HEK293T (cell line): ENCODE measurements around the gene SGMS1.

Experiments
- CTCF ChIA-PET: fragments of 350-600 bp; formaldehyde crosslinking; extraction: SDS; loops from one replicate; lab custom pipeline; 2021; ENCODE audit warnings: antibody characterized with exemption, inconsistent platforms; lab: Yijun Ruan, JAX
- POLR2A ChIA-PET: fragments of 350-600 bp; formaldehyde crosslinking; extraction: SDS; loops from one replicate; lab custom pipeline; 2020; ENCODE audit warnings: antibody characterized with exemption, inconsistent platforms; lab: Yijun Ruan, JAX
- DNase-seq: peaks from one replicate; pipeline ENCODE4 v3.0.0; 2012; ENCODE audit warnings: mixed read lengths; ENCODE audit errors: extremely low spot score
- ARNT ChIP-seq: fragments of 450-650 bp; IDR thresholded peaks from 2 replicates; pipeline ENCODE4 v1.6.1; 2017; ENCODE audit warnings: mild to moderate bottlenecking
- BHLHE40 ChIP-seq: fragments of 450-650 bp; IDR thresholded peaks from 2 replicates; pipeline ENCODE4 v1.6.1; 2016; ENCODE audit warnings: mild to moderate bottlenecking, moderate library complexity, borderline replicate concordance
- CTBP1 ChIP-seq: fragments of 450-650 bp; IDR thresholded peaks from 2 replicates; pipeline ENCODE4 v1.6.1; 2016; ENCODE audit warnings: borderline replicate concordance
- ELF4 ChIP-seq: fragments of 450-650 bp; IDR thresholded peaks from 2 replicates; pipeline ENCODE4 v1.6.1; 2017; ENCODE audit warnings: antibody characterized with exemption
- FOXA1 ChIP-seq: fragments of 450-650 bp; IDR thresholded peaks from 2 replicates; pipeline ENCODE4 v1.6.1; 2016; ENCODE audit warnings: mild to moderate bottlenecking
- FOXK2 ChIP-seq: fragments of 450-650 bp; IDR thresholded peaks from 2 replicates; pipeline ENCODE4 v1.6.1; 2016; ENCODE audit warnings: mild to moderate bottlenecking
- FOXM1 ChIP-seq: fragments of 450-650 bp; IDR thresholded peaks from 2 replicates; pipeline ENCODE4 v1.6.1; 2017; ENCODE audit warnings: mild to moderate bottlenecking, borderline replicate concordance
- HDGF ChIP-seq: fragments of 450-650 bp; IDR thresholded peaks from 2 replicates; pipeline ENCODE4 v1.6.1; 2017; ENCODE audit warnings: antibody characterized with exemption, borderline replicate concordance
- L3MBTL2 ChIP-seq: fragments of 450-650 bp; conservative IDR thresholded peaks from 2 replicates; pipeline ENCODE4 v1.6.1; 2016; ENCODE audit warnings: mild to moderate bottlenecking
- LEF1 ChIP-seq: fragments of 450-650 bp; IDR thresholded peaks from 2 replicates; pipeline ENCODE4 v1.6.1; 2017; ENCODE audit warnings: mild to moderate bottlenecking, borderline replicate concordance
- NFRKB ChIP-seq: fragments of 450-650 bp; IDR thresholded peaks from 2 replicates; pipeline ENCODE4 v1.6.1; 2016; ENCODE audit warnings: mild to moderate bottlenecking, moderate library complexity
- SP1 ChIP-seq: fragments of 450-650 bp; IDR thresholded peaks from 2 replicates; pipeline ENCODE4 v1.6.1; 2017
- SUZ12 ChIP-seq: fragments of 450-650 bp; IDR thresholded peaks from 2 replicates; pipeline ENCODE4 v1.6.1; 2016; ENCODE audit warnings: mild to moderate bottlenecking
- TARDBP ChIP-seq: fragments of 450-650 bp; IDR thresholded peaks from 2 replicates; pipeline ENCODE4 v1.6.1; 2016
- ZNF384 ChIP-seq: fragments of 450-650 bp; IDR thresholded peaks from 2 replicates; pipeline ENCODE4 v1.6.1; 2016
- TF ChIP-seq, protein P1 (sequence below): fragments of 450-650 bp; IDR thresholded peaks from 2 replicates; pipeline ENCODE4 v1.6.1; 2016

Gene SGMS1

DNA sequence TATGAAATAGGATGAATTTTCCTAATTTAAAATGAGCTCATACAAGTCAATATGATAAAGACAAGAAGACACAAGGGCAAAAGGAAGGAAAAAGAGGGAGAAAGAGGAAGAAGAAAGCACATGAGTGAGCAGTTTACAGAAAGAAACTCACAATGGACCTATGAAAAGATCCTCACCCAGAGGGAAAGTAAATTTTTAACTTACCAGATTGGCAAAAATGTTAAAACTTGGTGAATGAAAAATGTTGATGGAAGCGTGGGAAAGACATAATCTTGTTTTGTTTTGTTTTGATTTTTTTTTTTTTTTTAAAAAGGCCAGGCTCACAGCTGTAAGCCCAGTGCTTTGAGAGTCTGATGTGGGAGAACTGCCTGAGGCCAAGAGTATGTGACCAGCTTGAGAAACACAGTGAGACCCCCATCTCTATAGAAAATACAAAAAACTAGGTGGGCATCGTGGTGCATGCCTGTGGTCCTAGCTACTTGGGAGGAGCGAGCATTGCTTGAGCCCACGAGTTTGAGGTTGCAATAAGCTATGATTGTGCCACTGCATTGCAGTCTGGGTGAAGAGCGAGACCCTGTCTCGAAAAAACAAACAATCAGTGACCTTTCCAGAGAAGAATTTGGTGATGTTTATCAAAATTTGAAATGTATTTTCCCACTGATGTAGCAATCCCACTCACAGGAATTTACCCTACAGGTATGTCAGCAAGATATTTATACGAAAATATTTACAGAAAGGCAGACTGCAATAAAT lies 219.6 kb downstream of the SGMS1 start:
- DNase-seq = no peak
- no peak for TF ChIP-seq SUZ12
- TF ChIP-seq ELF4 = no peak
- no peak for TF ChIP-seq ZNF384
- no peak for TF ChIP-seq FOXK2
- TF ChIP-seq, protein P1, sequence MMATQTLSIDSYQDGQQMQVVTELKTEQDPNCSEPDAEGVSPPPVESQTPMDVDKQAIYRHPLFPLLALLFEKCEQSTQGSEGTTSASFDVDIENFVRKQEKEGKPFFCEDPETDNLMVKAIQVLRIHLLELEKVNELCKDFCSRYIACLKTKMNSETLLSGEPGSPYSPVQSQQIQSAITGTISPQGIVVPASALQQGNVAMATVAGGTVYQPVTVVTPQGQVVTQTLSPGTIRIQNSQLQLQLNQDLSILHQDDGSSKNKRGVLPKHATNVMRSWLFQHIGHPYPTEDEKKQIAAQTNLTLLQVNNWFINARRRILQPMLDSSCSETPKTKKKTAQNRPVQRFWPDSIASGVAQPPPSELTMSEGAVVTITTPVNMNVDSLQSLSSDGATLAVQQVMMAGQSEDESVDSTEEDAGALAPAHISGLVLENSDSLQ = no peak
- no peak for TF ChIP-seq SP1
- no peak for TF ChIP-seq NFRKB
- no peak for TF ChIP-seq FOXM1
- TF ChIP-seq TARDBP = no peak
- TF ChIP-seq L3MBTL2 = no peak
- TF ChIP-seq LEF1 = no peak
- no peak for TF ChIP-seq FOXA1
- no peak for TF ChIP-seq BHLHE40
- TF ChIP-seq CTBP1 = no peak
- TF ChIP-seq HDGF = no peak
- no peak for TF ChIP-seq ARNT
- POLR2A ChIA-PET = interaction anchor here (1.0 kb wide), 1 partner anchor 9 kb away, joined by 4 read pairs; no protein-coding TSS in a partner anchor
- CTCF ChIA-PET = no interaction called here

DNA sequence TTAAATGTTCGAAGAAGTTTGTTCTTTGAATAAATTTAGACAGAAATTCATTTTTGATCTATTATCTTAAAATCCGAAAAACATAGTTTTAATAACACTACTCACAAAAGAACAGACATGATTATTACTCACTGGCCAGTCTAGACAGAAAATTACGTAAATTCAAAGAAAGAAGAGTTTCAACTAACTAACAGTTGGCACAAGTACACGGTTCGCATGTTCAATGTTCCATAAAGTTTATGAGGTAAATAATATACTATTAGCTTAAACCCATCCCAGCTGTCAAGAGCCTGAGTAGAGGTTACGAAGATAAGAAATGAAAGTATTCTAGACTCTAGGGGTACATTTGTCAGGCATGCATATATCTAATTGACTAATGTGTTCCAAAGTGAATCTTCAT lies 220.7 kb downstream of the SGMS1 start:
- POLR2A ChIA-PET = no interaction called here
- TF ChIP-seq FOXM1 (no peak), BHLHE40 (no peak), TARDBP (no peak), SUZ12 (no peak)
- DNase-seq = no peak
- CTCF ChIA-PET = interaction anchor here (0.6 kb wide), 1 partner anchor 15 kb away, joined by 3 read pairs; no protein-coding TSS in a partner anchor

DNA sequence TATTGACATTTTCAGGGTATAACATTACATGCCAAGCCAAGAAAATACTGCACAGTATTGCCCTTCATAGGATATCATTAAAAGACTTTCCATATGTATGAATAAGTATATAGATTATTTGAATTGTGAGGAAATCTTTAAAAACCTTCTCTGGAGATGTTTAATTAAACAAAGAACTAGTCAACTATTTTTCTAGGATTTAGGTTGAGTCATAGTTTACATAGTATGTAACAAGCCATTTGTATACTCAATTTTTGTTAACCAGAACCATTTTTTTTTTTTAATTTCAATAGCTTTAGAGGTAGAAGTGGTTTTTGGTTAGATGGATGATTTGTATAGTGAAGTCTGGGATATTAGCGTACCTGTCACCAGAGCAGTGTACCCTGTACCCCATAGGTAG lies 221.3 kb downstream of the SGMS1 start:
- TF ChIP-seq FOXM1 = no peak
- no peak for TF ChIP-seq SUZ12
- TF ChIP-seq, protein P1 = no peak
- no peak for TF ChIP-seq ZNF384
- no peak for TF ChIP-seq HDGF
- no peak for TF ChIP-seq NFRKB
- TF ChIP-seq CTBP1 = no peak
- TF ChIP-seq L3MBTL2 = no peak
- no peak for TF ChIP-seq LEF1
- no peak for TF ChIP-seq FOXA1
- TF ChIP-seq TARDBP = no peak
- TF ChIP-seq FOXK2 = no peak
- no peak for TF ChIP-seq ELF4
- TF ChIP-seq ARNT = no peak
- no peak for TF ChIP-seq SP1
- ChIA-PET POLR2A (no interaction called here), CTCF (no interaction called here)
- DNase-seq = no peak

DNA sequence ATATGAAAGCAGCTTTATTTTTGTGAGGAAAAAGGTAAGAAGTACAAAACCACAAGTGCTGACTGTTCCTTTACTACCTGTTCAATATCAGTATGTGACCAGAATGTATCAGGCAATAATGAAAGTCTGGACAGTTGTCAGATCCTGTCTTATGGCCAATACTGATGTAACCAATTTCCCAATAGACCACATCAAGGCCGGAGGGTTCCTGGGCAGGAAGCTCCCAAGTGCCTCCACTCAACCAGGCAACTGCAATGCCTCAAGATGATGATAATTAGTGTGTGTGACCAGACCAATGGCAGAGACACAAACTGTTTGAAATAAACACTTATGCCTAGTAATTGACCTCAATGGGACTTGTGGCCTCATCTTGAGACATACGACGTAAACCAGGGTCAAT lies 223.1 kb downstream of the SGMS1 start:
- TF ChIP-seq, protein P1 = no peak
- no peak for TF ChIP-seq SUZ12
- no peak for TF ChIP-seq FOXM1
- ChIA-PET POLR2A (no interaction called here), CTCF (interaction anchor here (0.6 kb wide), 1 partner anchor 33 kb away, joined by 3 read pairs; no protein-coding TSS in a partner anchor)
- DNase-seq = no peak

DNA sequence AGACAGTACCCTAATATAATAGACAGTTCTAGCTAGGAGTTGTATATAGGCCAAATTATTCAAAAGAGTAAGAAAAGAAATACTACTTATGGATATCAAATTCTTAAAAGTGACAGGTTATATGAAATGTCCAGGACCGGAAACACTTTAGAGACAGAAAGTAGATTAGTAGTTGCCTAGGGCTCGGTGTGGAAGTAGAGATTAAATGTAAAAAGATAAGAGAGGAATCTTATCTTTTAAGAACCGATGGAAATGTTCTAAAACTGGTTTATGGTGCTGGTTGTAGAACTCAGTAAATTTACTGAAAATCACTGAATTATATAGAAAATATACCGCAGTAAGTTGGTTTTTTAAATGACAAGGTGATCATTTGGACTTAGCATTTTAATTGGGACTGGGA lies 224.9 kb downstream of the SGMS1 start:
- ChIA-PET POLR2A (no interaction called here), CTCF (interaction anchor here (1.3 kb wide), 1 partner anchor 31 kb away, joined by 3 read pairs; no protein-coding TSS in a partner anchor)
- no peak for DNase-seq
- no peak for TF ChIP-seq NFRKB
- TF ChIP-seq, protein P1 = no peak
- no peak for TF ChIP-seq FOXA1
- no peak for TF ChIP-seq SUZ12
- TF ChIP-seq BHLHE40 = no peak
- TF ChIP-seq TARDBP = no peak
- no peak for TF ChIP-seq ELF4
- no peak for TF ChIP-seq FOXK2
- no peak for TF ChIP-seq L3MBTL2
- TF ChIP-seq HDGF = no peak
- no peak for TF ChIP-seq LEF1
- TF ChIP-seq ZNF384 = no peak
- no peak for TF ChIP-seq ARNT
- TF ChIP-seq FOXM1 = no peak

DNA sequence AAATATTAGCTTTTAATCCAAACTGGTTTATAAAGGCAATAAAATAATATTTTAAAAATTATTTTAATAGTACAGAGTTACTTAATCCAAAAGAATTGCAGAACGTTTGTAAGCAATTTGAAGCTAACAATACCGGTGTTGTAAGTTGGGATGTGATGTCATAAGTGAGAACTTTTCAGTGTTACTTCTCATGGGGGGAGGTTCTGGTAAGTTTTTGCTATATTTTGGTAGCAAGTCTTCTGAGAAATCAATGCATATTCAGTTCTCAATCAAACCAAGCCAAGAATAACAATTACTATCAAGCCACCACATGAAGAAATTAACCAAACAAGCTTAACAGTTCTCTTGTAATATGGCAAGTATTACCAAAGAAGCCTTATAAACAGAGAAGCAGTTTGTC lies 225.4 kb downstream of the SGMS1 start:
- ChIA-PET CTCF (interaction anchor here (1.3 kb wide), 1 partner anchor 30 kb away, joined by 3 read pairs; no protein-coding TSS in a partner anchor), POLR2A (no interaction called here)
- TF ChIP-seq ELF4 (no peak), FOXA1 (no peak), CTBP1 (no peak)
- TF ChIP-seq, protein P1 = no peak
- no peak for DNase-seq
